Left kidney (tissue), 8 donors: ENCODE measurements around the gene MAN2A2. TPM values are rescaled to one million over a fixed set of nuclear protein-coding genes. Genes with fewer than 3 reads are reported as not detected.

Experiments
- DNase-seq: peaks from one replicate; pipeline ENCODE4 v3.0.0-alpha.2; 2013
- long read RNA-seq, 8 donors: transcript quantifications; one replicate each; lab custom pipeline, GENCODE V29; 2026
- polyA plus RNA-seq: library from polyadenylated mRNA; unstranded; fragments of 120-200 nt; gene quantifications from one replicate; pipeline ENCODE4 v1.2.1, GENCODE V29; 2013; ENCODE audit not compliant: insufficient read length

MAN2A2 gene
- polyA plus RNA-seq, result 52.7 TPM
- long read RNA-seq, donor 1, partial matches to known transcripts, result 0 of 1 reads
- long read RNA-seq, donor 1, other reads (novel, unspliced or antisense), result 0 of 1 reads
- long read RNA-seq, donor 2, partial matches to known transcripts, result 0 of 1 reads
- long read RNA-seq, donor 2, other reads (novel, unspliced or antisense), result 0 of 1 reads
- long read RNA-seq, donor 3, partial matches to known transcripts, result 0 of 1 reads
- long read RNA-seq, donor 3, other reads (novel, unspliced or antisense), result 0 of 1 reads
- long read RNA-seq, donor 4, partial matches to known transcripts, result 0 of 1 reads
- long read RNA-seq, donor 4, other reads (novel, unspliced or antisense), result 0 of 1 reads
- long read RNA-seq, donor 5, partial matches to known transcripts, result 0 of 1 reads
- long read RNA-seq, donor 5, other reads (novel, unspliced or antisense), result 0 of 1 reads
- long read RNA-seq, donor 6, partial matches to known transcripts, result 0 of 2 reads
- long read RNA-seq, donor 6, other reads (novel, unspliced or antisense), result 0 of 2 reads
- long read RNA-seq, donor 7, result 0 reads
- long read RNA-seq, donor 8, result 0 reads

DNA sequence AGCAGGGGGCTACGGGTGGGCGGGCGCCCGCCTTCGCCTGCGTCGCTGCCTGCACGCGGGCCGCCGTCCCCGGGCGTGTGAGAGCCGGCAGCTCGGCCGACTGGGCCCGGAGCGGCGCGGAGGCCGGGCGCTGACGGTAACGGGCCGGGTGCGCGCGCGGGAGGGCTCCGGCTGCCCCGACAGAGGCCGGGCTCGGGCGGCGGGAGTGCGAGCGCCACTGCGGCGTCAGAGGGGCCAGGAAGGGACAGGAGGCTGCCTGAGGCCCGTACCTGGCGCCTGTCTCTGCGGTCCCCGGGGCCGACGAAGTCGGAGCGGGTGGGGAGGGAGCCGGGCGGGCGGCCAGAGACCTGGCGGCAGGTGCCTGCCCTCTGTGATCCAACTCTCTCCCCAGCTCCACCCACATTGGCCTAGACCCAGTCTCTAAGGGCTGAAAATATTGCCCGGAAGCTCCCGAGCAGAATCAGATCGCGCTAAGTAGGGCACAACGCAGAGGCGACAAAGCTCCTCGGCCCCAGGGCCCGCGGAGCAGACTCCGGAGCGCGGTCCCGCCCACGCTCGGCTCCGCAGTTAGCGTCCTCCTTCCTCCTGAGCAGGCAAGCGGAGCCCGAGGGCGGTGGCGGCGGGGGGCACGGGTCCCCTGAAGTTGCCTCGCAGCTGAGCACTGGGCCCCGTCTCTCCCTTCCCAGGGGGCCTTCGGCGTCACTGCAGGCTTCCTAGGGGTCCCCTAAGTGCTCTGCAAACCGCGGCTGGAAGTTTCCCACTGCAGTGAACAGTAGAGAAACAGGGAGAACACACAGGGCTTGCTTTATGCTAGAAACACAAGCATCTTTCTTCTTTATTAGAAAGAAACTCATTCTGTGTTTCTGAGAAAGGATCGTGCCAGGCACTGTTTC, at the start of gene MAN2A2:
MAN2A2 (plus strand) TSS at position 463 of the 893 bp plus-strand sequence. CDS start 906 bp downstream, outside the sequence.
- no peak for DNase-seq

GRCh38 chr15:90855139-90855538, 48.0 kb upstream of the MAN2A2 start:
- no peak for DNase-seq

DNA sequence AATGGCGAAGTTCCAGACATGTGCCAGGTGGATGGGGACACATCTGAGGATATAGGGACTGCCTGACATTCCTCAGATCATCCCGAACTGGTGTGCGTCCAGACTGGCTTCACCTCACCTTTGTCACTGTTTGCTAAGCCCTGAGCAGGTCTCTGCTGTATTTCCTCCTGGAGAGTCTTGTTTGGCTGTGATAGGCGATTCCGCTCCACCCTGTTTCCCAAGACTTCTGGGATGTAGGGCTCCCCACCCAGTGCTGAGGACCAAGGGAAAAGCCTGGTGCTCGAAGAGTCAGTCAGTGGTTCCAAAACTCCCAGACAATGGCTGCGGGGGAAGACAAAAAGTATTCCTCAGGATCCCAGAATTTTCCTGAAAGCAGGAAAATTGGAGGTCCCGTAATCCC, 45.8 kb upstream of the MAN2A2 start:
- no peak for DNase-seq

DNA sequence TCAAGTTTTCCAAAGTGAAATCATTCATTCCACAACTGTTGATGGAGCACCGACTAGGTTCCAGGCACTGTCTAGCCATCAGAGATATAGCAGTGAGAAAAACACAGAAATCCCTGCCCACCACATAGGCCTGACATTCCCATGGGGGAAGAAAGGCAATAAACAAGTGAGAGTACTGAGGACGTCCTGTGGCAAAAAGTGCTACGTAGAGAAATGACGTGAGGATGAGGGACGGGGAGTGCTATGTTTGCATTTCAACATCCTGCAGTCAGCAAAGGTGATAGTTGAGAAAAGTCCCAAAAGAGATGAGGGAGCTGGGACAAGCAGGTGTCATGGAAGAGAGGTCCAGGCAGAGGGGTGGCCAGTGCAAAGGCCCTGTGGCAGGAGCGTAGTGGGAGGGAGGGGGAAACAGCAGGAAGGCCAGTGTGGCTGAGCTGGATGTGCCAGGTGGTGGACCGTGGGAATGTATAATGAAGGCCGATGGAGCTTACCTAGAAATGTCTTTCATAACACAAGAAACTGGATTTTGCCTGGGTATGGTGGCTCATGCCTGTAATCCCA, 45.1 kb upstream of the MAN2A2 start:
- no peak for DNase-seq

GRCh38 chr15:90859234-90860131, 43.6 kb upstream of the MAN2A2 start:
- DNase-seq, result no peak

GRCh38 chr15:90860450-90860849, 42.7 kb upstream of the MAN2A2 start:
- no peak for DNase-seq

- DNase-seq, result no peak
Observed at GRCh38 chr15:90860942-90861675, 42.0 kb upstream of the MAN2A2 start.

GRCh38 chr15:90862487-90862886, 40.6 kb upstream of the MAN2A2 start:
- no peak for DNase-seq

DNA sequence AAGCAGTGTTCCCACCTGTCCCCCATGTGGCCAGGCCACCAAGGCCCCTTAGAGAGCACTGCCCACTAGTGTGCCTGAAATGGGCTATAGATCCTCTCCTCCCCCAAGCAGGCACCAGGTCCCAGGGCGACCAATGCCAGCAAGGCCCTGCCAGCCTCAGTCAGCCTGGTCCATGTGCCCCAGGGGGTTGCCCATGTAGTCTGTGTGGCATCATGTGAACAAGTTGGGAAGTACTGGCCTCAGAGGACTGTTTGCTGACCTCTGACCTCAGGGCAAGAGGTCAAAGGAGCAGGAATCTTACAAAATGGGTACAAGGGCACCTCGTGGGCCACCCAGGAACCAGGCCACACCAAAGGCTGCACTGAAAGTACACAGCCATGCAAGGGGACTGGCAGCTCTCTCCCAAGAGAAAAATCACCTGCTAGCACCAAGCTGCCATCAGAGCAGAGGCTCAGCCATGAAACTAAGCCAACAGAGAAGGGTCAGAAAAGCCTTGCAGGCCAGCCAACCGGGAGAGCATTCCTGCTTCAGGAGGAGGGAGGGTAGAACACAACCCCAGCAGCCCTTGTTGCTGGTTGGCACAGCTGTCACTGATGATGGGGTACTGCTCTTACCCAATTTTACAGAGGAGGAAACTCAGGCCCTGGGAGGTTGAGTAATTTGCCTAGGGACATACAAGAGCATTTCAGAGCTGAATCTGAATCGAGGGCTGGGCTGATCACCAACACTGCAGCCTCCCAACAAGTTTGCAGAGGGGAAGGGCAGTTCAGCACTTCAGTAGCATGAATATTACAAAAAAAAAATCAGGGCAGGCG, 39.9 kb upstream of the MAN2A2 start:
- no peak for DNase-seq

DNA sequence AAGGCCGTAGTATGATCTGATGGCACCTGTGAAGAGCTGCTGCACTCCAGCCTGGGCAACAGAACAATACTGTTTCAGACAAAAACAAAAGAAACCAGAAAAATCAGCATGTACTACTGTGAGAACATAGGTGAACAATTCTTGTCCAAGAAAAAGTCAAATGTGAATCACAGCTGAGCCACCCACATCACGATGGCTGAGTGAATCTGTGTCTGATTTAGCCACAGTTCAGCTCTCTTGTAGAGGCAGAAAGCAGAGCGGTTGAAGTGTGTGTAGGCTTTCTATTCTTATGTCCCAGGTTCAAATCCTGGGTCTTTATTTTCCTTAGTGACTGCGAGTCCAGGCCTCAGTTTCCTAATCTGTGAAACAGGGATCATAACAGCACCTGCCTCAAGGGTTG, 39.1 kb upstream of the MAN2A2 start:
- DNase-seq, result no peak

DNA sequence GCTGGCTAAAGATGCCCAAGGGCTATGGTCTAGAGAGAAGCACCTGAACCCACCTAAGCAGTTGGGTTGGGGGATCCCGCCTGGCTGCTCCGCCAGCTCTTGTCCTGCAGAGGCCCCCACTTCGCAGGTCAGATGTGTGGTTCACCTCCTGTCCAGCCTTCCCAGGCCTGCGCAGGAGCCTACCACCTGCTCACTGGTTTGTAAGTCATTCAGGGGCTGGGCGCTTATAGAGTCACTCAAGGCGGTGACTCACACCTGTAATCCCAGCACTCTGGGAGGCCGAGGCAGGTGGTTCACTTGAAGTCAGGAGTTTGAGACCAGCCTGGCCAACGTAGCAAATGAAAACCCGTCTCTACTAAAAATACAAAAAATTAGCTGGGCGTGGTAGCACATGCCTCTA, 38.6 kb upstream of the MAN2A2 start:
- no peak for DNase-seq

- no peak for DNase-seq
Observed at GRCh38 chr15:90865702-90866101, 37.4 kb upstream of the MAN2A2 start.

DNA sequence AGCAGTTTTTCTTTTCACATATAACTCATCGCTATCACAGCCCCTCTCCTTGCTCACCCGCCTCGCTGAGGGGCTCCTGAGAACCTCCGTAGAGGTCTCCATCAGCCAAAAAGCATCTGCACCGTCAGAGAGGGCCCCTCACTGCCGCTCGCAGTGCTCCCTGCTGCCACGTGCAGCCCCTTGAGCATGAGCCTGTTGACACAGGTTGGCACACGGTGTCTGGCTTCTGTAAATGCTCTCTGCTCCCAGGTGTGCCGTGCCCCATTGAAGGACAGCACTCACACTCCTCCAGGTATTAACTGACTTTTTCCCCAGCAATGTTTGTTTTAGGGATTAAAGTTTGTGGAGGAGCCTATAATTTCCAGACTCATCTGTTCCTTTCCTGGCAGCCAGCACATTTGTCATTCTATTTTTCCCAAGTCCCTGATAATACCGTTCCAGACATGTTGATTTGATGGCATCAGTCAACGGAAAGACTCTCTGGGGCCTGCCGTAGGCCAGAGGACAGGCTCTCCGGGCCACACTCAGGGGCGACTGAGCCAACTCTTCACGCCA, 36.9 kb upstream of the MAN2A2 start:
- no peak for DNase-seq

- DNase-seq, result no peak
Observed at GRCh38 chr15:90866800-90867199, 36.3 kb upstream of the MAN2A2 start.

DNA sequence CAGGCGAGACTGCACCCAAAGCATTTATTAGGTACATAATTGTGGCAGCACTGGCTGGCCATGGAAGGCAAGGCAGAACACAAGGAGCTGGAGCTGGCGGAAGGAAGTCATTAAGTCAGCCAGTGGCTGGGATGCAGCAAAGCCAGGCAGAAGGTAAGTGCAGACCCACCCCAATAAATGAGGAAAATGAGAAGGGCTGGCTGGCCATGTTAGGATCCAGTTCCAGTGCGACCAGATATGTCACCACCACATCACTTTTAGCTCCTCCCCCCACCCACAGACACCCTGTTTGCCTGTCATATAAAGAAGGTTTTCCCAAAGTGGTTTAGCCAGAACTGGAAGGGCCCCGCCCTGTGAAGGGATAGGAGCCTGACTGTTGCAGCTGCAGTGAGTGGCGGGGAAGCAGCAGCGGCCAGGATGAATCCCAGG, 34.8 kb upstream of the MAN2A2 start, which contains the start of gene FURIN:
FURIN (plus strand) TSS at position 328 of the 429 bp plus-strand sequence. CDS start 7,153 bp downstream, outside the sequence.
- DNase-seq, result no peak

DNA sequence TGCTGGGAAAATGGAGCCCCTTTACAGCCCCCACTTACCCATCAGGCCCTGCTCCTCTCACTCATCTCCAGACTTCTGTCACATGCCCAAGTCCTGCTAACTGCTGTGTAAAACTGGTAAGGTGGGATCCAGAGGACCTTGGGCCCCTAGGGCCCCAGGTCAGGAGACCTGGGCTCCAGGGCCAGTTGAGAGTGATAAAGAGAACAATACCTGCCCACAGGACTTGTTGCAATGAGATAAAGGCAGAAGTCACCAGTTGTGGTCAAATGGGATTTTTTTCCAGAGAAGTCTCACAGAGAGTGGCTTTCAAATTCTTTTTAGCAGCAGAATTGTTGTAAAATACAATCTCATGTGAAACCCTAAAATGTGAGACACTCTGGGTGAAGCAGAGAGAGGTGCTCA, 34.0 kb upstream of the MAN2A2 start:
- DNase-seq, result no peak

GRCh38 chr15:90869601-90870353, 33.3 kb upstream of the MAN2A2 start:
- no peak for DNase-seq
